ENCODE results near the gene BTBD10. TPM values are rescaled to one million over a fixed set of nuclear protein-coding genes. Genes with fewer than 3 reads are reported as not detected.

Gene BTBD10
- total and polyA plus RNA-seq, 7 donors: 18.9 to 77.8 (median 43.3) TPM

DNA sequence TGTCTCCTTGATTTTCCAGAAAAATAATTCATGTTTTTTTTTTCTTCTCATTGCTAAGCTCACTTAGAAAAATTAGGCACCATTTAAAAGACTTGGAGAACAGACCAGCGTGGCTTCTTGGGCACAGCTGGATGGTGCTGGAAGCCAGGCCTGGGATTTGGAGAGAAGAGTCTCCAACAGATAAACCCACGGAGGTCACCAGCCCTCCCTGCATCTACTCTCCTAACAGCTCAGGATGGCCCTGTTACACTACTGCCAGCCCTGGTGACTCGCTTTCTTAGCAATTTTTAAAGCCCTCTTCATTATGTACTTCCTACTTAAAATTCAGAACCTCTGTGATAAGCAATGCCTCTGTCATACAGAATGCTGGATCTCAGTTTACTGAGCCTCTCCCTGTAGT is 31.0 kb upstream of the BTBD10 start:
- H3K4me3 ChIP-seq: no peak overlapping the region
- TF ChIP-seq POLR2A (IDR thresholded peaks at IDR 0.05): no peak
- TF ChIP-seq POLR2AphosphoS5 (IDR thresholded peaks at IDR 0.05): no peak
- TF ChIP-seq, protein P1, sequence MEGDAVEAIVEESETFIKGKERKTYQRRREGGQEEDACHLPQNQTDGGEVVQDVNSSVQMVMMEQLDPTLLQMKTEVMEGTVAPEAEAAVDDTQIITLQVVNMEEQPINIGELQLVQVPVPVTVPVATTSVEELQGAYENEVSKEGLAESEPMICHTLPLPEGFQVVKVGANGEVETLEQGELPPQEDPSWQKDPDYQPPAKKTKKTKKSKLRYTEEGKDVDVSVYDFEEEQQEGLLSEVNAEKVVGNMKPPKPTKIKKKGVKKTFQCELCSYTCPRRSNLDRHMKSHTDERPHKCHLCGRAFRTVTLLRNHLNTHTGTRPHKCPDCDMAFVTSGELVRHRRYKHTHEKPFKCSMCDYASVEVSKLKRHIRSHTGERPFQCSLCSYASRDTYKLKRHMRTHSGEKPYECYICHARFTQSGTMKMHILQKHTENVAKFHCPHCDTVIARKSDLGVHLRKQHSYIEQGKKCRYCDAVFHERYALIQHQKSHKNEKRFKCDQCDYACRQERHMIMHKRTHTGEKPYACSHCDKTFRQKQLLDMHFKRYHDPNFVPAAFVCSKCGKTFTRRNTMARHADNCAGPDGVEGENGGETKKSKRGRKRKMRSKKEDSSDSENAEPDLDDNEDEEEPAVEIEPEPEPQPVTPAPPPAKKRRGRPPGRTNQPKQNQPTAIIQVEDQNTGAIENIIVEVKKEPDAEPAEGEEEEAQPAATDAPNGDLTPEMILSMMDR (IDR thresholded peaks at IDR 0.05): no peak
- no peak for TF ChIP-seq EP300 (IDR thresholded peaks at IDR 0.05)
- intact Hi-C loops (cut with DNase I): no loop called here
- no peak for DNase-seq
- no peaks in the 10 kb centered on the region for H3K36me3 ChIP-seq
- H3K9me3 ChIP-seq: no peaks in the 10 kb centered on the region
- H3K27me3 ChIP-seq: no peaks in the 10 kb centered on the region
- no peaks in the 10 kb centered on the region for H3K4me1 ChIP-seq
- H3K27ac ChIP-seq: no peak overlapping the region
- 69 to 78% methylated on average over 3 of the region's 3 CpGs for WGBS, 2 donors

- no peak for DNase-seq
- Histone ChIP-seq H3K27ac (no peak overlapping the region), H3K4me3 (no peak overlapping the region), H3K36me3 (no peaks in the 10 kb centered on the region), H3K4me1 (no peaks in the 10 kb centered on the region), H3K9me3 (peaks cover 0 to 3% (median 0%) of the 10 kb centered on the region in 4 donors), H3K27me3 (no peaks in the 10 kb centered on the region)
- TF ChIP-seq, protein P1 (IDR thresholded peaks at IDR 0.05): peak in 1 of 4 experiments; percentile 8
- no peak for TF ChIP-seq POLR2A (IDR thresholded peaks at IDR 0.05)
- no peak for TF ChIP-seq EP300 (IDR thresholded peaks at IDR 0.05)
- TF ChIP-seq POLR2AphosphoS5 (IDR thresholded peaks at IDR 0.05): no peak
- 54 to 56% methylated on average over 5 of the region's 5 CpGs for WGBS, 2 donors
- intact Hi-C loops (cut with DNase I): no loop called here
Observed at GRCh38 chr11:13487661-13488030, 24.6 kb upstream of the BTBD10 start.

GRCh38 chr11:13486926-13487660 is 24.1 kb upstream of the BTBD10 start:
- DNase-seq: no peak
- Histone ChIP-seq H3K4me1 (no peaks in the 10 kb centered on the region), H3K9me3 (peaks cover 0 to 3% (median 0%) of the 10 kb centered on the region in 4 donors), H3K27ac (no peak overlapping the region), H3K36me3 (no peaks in the 10 kb centered on the region), H3K27me3 (no peaks in the 10 kb centered on the region), H3K4me3 (no peak overlapping the region)
- intact Hi-C loops (cut with DNase I): no loop called here
- WGBS, 2 donors: 60 to 70% methylated on average over 26 of the region's 26 CpGs
- TF ChIP-seq POLR2A (IDR thresholded peaks at IDR 0.05) (no peak), EP300 (IDR thresholded peaks at IDR 0.05) (no peak), POLR2AphosphoS5 (IDR thresholded peaks at IDR 0.05) (no peak)
- TF ChIP-seq, protein P1 (IDR thresholded peaks at IDR 0.05): peak in 1 of 4 experiments; percentile 9

- no peak for DNase-seq
- Histone ChIP-seq H3K9me3 (no peaks in the 10 kb centered on the region), H3K27ac (no peak overlapping the region), H3K4me1 (no peaks in the 10 kb centered on the region), H3K4me3 (no peak overlapping the region), H3K27me3 (no peaks in the 10 kb centered on the region), H3K36me3 (no peaks in the 10 kb centered on the region)
- WGBS, 2 donors: 80 to 90% methylated on average over 9 of the region's 9 CpGs
- TF ChIP-seq POLR2A (IDR thresholded peaks at IDR 0.05) (no peak), EP300 (IDR thresholded peaks at IDR 0.05) (no peak), POLR2AphosphoS5 (IDR thresholded peaks at IDR 0.05) (no peak)
- TF ChIP-seq, protein P1 (IDR thresholded peaks at IDR 0.05): no peak
- intact Hi-C loops (cut with DNase I): no loop called here
Observed at GRCh38 chr11:13480198-13480597, 17.2 kb upstream of the BTBD10 start.

DNA sequence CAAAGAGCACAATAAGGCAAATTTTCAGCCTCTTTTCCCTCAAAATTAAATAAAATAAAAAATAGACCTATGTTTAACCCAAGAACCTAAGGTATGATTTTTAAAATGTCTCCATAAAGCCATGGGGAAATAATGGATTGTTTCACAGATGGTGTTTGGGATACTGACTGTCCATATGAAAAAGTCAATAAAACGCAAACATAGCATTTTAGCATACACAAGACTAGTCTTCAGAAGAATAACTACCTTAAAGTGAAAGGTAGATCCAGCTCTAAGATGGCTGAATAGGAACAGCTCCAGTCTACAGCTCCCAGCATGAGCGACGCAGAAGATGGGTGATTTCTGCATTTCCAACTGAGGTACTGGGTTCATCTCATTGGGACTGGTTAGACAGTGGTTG is 16.7 kb upstream of the BTBD10 start:
- H3K27me3 ChIP-seq: no peaks in the 10 kb centered on the region
- no peaks in the 10 kb centered on the region for H3K9me3 ChIP-seq
- H3K36me3 ChIP-seq: no peaks in the 10 kb centered on the region
- intact Hi-C loops (cut with DNase I): no loop called here
- no peak overlapping the region for H3K27ac ChIP-seq
- TF ChIP-seq POLR2AphosphoS5 (IDR thresholded peaks at IDR 0.05) (no peak), POLR2A (IDR thresholded peaks at IDR 0.05) (no peak), EP300 (IDR thresholded peaks at IDR 0.05) (no peak)
- TF ChIP-seq, protein P1 (IDR thresholded peaks at IDR 0.05): no peak
- 95% methylated on average over 3 of the region's 3 CpGs for WGBS, 2 donors
- H3K4me1 ChIP-seq: no peaks in the 10 kb centered on the region
- H3K4me3 ChIP-seq: no peak overlapping the region
- DNase-seq: no peak
